PC-3 (cell line): Measurements from ENCODE around the gene OGT. TPM values are rescaled to one million over a fixed set of nuclear protein-coding genes. Genes with fewer than 3 reads are reported as not detected.

Experiments used
- ATAC-seq: fragments of 200-7000 bp; cut with Tn5 transposase; 2 replicates; pipeline ENCODE4 v1.9.1; 2020; ENCODE audit warnings: mild to moderate bottlenecking, moderate library complexity
- BruUV-seq: library from RNA; stranded (reverse); fragments of 400-500 nt; replicated peaks from 2 replicates; lab custom pipeline; 2021; lab: Mats Ljungman, UMichigan
- CTCF ChIA-PET: fragments of 300-600 bp; sonication (Branson Sonifier 250); formaldehyde crosslinking; loops from one replicate; lab custom pipeline; 2022; ENCODE audit warnings: antibody characterized with exemption; lab: Charles Lee
- POLR2A ChIA-PET: fragments of 300-600 bp; sonication (Branson Sonifier 250); formaldehyde crosslinking; loops from one replicate; lab custom pipeline; 2022; ENCODE audit warnings: antibody characterized with exemption; ENCODE audit not compliant: unreplicated experiment; lab: Charles Lee
- DNase-seq: peaks from one replicate; pipeline ENCODE4 v3.0.0-alpha.2; 2015
- H2AFZ ChIP-seq: fragments of 300-600 bp; sonication (generic); 2 replicates; pipeline ENCODE4 v1.6.0; 2016; ENCODE audit warnings: antibody characterized with exemption, low read length
- H3F3A ChIP-seq: fragments of 300-600 bp; sonication (generic); one replicate; pipeline ENCODE4 v1.6.0; 2017; ENCODE audit warnings: antibody characterized with exemption, low read length, control low read depth, mild to moderate bottlenecking; ENCODE audit not compliant: unreplicated experiment
- H3K27ac ChIP-seq: fragments of 300-600 bp; sonication (generic); 2 replicates; pipeline ENCODE4 v1.5.1; 2016; ENCODE audit warnings: mild to moderate bottlenecking, low read length
- H3K27me3 ChIP-seq: fragments of 300-600 bp; sonication (generic); 2 replicates; pipeline ENCODE4 v1.6.1; 2016; ENCODE audit warnings: low read length, mixed read lengths
- H3K36me3 ChIP-seq: fragments of 300-600 bp; sonication (generic); 2 replicates; pipeline ENCODE4 v1.6.1; 2016; ENCODE audit warnings: low read depth, mixed run types, low read length, mixed read lengths
- H3K4me1 ChIP-seq: fragments of 300-600 bp; sonication (generic); 2 replicates; pipeline ENCODE4 v1.5.1; 2016; ENCODE audit warnings: low read length; ENCODE audit not compliant: insufficient read depth
- H3K4me2 ChIP-seq: fragments of 300-600 bp; sonication (generic); 2 replicates; pipeline ENCODE4 v1.6.0; 2016; ENCODE audit warnings: low read length
- H3K4me3 ChIP-seq: fragments of 300-600 bp; sonication (generic); 2 replicates; pipeline ENCODE4 v1.5.1; 2016; ENCODE audit warnings: mild to moderate bottlenecking, low read length, mixed read lengths
- H3K79me2 ChIP-seq: fragments of 300-600 bp; sonication (generic); 2 replicates; pipeline ENCODE4 v1.6.1; 2017; ENCODE audit warnings: low read length, mixed read lengths
- H3K9ac ChIP-seq: fragments of 300-600 bp; sonication (generic); 2 replicates; pipeline ENCODE4 v1.6.0; 2016; ENCODE audit warnings: mild to moderate bottlenecking, low read length
- H3K9me2 ChIP-seq: fragments of 300-600 bp; sonication (generic); replicated peaks from 2 replicates; pipeline ENCODE4 v1.6.1; 2016; ENCODE audit warnings: mixed run types, low read length, mixed read lengths
- H3K9me3 ChIP-seq: fragments of 300-600 bp; sonication (generic); 2 replicates; pipeline ENCODE4 v1.6.1; 2016; ENCODE audit warnings: low read length, mixed read lengths
- H4K20me1 ChIP-seq: fragments of 300-600 bp; sonication (generic); 2 replicates; pipeline ENCODE4 v1.6.1; 2016; ENCODE audit warnings: low read length, mixed read lengths
- CTCF ChIP-seq: fragments of 300-600 bp; sonication (generic); conservative IDR thresholded peaks from 2 replicates; pipeline ENCODE4 v1.5.1; 2017; ENCODE audit warnings: antibody characterized with exemption, low read depth, mild to moderate bottlenecking, low read length
- EZH2 ChIP-seq: fragments of 300-600 bp; sonication (generic); IDR thresholded peaks from one replicate; pipeline ENCODE4 v1.6.1; 2017; ENCODE audit warnings: antibody characterized with exemption, mild to moderate bottlenecking, low read length; ENCODE audit not compliant: unreplicated experiment
- EZH2phosphoT487 ChIP-seq: fragments of 300-600 bp; sonication (generic); IDR thresholded peaks from 2 replicates; pipeline ENCODE4 v1.6.1; 2018; ENCODE audit warnings: mild to moderate bottlenecking, antibody characterized with exemption, low read length, borderline replicate concordance
- intact Hi-C: fragments of 100-400 bp; cut with micrococcal nuclease; formaldehyde crosslinking; loops from 2 replicates; pipeline ENCODE4 v1.9.0; 2023
- total RNA-seq: library from RNA; depleted of rRNA; stranded (reverse); fragments of >200 nt; gene quantifications from 2 replicates; pipeline ENCODE4 v1.2.3, GENCODE V29; 2014

Gene OGT
- total RNA-seq, 1 experiment from 2014 or later = 99.8 TPM

- intact Hi-C loops = no loop called here
- peak; percentile 37 for ATAC-seq
- H3K9ac ChIP-seq = no peak overlapping the region
Observed at GRCh38 chrX:71541210-71542022, 8.5 kb downstream of the OGT start.

DNA sequence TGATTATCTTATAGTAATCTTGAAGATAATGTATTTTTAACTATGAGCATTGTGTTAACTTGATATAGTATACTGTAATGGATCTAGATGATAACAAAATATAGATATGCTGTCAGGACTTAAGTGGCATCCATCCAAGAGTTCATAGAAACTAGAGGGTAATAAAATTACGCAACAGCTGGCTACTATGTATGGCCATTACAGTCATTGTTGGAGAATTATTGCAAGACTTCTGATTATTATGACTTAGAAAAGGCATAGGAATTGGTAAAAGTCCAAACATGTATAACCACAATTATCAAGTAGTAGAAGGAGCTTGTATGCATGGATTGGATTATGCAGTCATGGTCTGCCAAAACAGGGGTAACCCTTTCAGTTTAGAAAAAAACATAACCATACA is 9.5 kb downstream of the OGT start:
- Histone ChIP-seq H3K4me2 (peak overlapping the region; percentile 78), H3F3A (peaks cover 17% of the 10 kb centered on the region), H3K9ac (peak overlapping the region; percentile 27; the same call in 1 of the 2 replicates), H3K4me1 (peaks cover 58% of the 10 kb centered on the region), H3K4me3 (peak overlapping the region; percentile 47), H3K27me3 (no peaks in the 10 kb centered on the region), H3K9me3 (no peaks in the 10 kb centered on the region), H4K20me1 (peaks cover 90% of the 10 kb centered on the region), H3K79me2 (peaks cover 93% of the 10 kb centered on the region), H2AFZ (no peak overlapping the region), H3K9me2 (no peaks in the 10 kb centered on the region), H3K27ac (peak overlapping the region; percentile 87), H3K36me3 (peaks cover 56% of the 10 kb centered on the region)
- DNase-seq (peak; percentile 68), ATAC-seq (no peak)
- intact Hi-C loops = no loop called here
- BruUV-seq = no TSS peak
- ChIA-PET CTCF (no interaction called here), POLR2A (no interaction called here)
- TF ChIP-seq CTCF (no peak), EZH2 (no peak), EZH2phosphoT487 (no peak)

More at GRCh38 chrX:71541210-71542022, 8.5 kb downstream of the OGT start:
- Histone ChIP-seq H3K27me3 (no peaks in the 10 kb centered on the region), H3F3A (peaks cover 17% of the 10 kb centered on the region), H3K36me3 (peaks cover 50% of the 10 kb centered on the region), H3K79me2 (peaks cover 94% of the 10 kb centered on the region), H3K4me3 (peak overlapping the region; percentile 47; the same call in 1 of the 2 replicates), H3K4me2 (peak overlapping the region; percentile 78), H3K9me2 (no peaks in the 10 kb centered on the region), H3K4me1 (peaks cover 61% of the 10 kb centered on the region), H3K9me3 (no peaks in the 10 kb centered on the region), H4K20me1 (peaks cover 91% of the 10 kb centered on the region), H3K27ac (peak overlapping the region; percentile 87), H2AFZ (no peak overlapping the region)
- POLR2A ChIA-PET = interaction anchor here (0.7 kb wide), 1 partner anchor 33 kb away, joined by 14 read pairs; no protein-coding TSS in a partner anchor
- TF ChIP-seq CTCF (no peak), EZH2phosphoT487 (no peak), EZH2 (no peak)
- TSS peak; percentile 60 for BruUV-seq
- CTCF ChIA-PET = no interaction called here
- peak; percentile 46 for DNase-seq
